Astrocyte (in vitro differentiated cells and primary cell): Measurements from ENCODE around the gene GLP2R.

Source experiments
- CTCF ChIP-seq: IDR thresholded peaks from 2 replicates; pipeline ENCODE4 v1.5.1; 2011; ENCODE audit warnings: low read depth, mild to moderate bottlenecking, inconsistent platforms, low read length, moderate library complexity; ENCODE audit not compliant: insufficient read depth
- EZH2 ChIP-seq: IDR thresholded peaks from 2 replicates; pipeline ENCODE4 v1.6.1; 2012; ENCODE audit warnings: mild to moderate bottlenecking, low read length, inconsistent platforms; ENCODE audit not compliant: insufficient read depth

DNA sequence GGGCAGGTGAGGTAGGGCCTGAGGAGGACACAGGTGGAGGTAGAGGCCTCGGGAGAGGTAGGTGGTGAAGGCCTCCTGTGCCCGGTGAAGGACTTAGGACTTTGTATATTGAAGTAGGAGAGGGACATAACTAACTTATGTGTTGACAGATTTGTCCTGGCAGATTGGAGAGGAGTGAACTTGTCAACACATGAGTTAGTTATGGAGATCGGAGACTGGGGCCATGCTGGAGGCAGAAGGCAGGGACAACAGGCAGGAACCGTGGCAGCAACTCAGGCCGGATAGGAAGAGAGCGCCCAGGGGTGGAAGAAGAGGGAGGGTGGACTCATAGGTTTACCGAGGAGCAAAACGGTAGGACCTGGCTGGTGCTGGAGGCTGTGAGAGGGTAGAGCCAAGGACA lies 18.4 kb downstream of the GLP2R start:
- TF ChIP-seq EZH2 (no peak), CTCF (no peak)
